WTC11 (cell line): ENCODE data around the gene SPOCK1. TPM values are rescaled to one million over a fixed set of nuclear protein-coding genes. Genes with fewer than 3 reads are reported as not detected.

Source experiments
- ATAC-seq: fragments of 200-7000 bp; cut with Tn5 transposase; 2 replicates; pipeline ENCODE4 v1.10.0; 2021; ENCODE audit warnings: mild to moderate bottlenecking, moderate library complexity
- CTCF ChIA-PET: fragments of 300-600 bp; sonication (Branson Sonifier 250); formaldehyde crosslinking; loops from one replicate; lab custom pipeline; 2021; ENCODE audit warnings: antibody characterized with exemption; lab: Charles Lee
- POLR2A ChIA-PET: fragments of 350-600 bp; sonication (Branson Sonifier 250); formaldehyde crosslinking; loops from one replicate; lab custom pipeline; 2021; ENCODE audit warnings: antibody characterized with exemption; lab: Charles Lee
- DNase-seq: peaks from one replicate; pipeline ENCODE4 v3.0.0; 2021; ENCODE audit warnings: low spot score
- H3K27ac Mint-ChIP-seq: 2 replicates; pipeline ENCODE4 v1.8.0; 2021; ENCODE audit warnings: mixed read lengths
- H3K27me3 Mint-ChIP-seq: 2 replicates; pipeline ENCODE4 v1.8.0; 2021; ENCODE audit warnings: low read depth, mild to moderate bottlenecking, moderate library complexity, mixed read lengths
- H3K36me3 Mint-ChIP-seq: 2 replicates; pipeline ENCODE4 v1.8.0; 2021; ENCODE audit warnings: mixed read lengths
- H3K4me1 Mint-ChIP-seq: 2 replicates; pipeline ENCODE4 v1.8.0; 2022; ENCODE audit warnings: mixed read lengths
- H3K4me3 Mint-ChIP-seq: 2 replicates; pipeline ENCODE4 v1.8.0; 2021; ENCODE audit warnings: mild to moderate bottlenecking, moderate library complexity, mixed read lengths
- H3K9me3 Mint-ChIP-seq: 2 replicates; pipeline ENCODE4 v1.8.0; 2021; ENCODE audit warnings: mixed read lengths
- CREM ChIP-seq: sonication (generic); formaldehyde crosslinking; IDR thresholded peaks from 2 replicates; pipeline ENCODE4 v1.8.1; 2022; ENCODE audit warnings: mild to moderate bottlenecking, missing genetic modification reagents, moderate library complexity
- ESRRA ChIP-seq: sonication (generic); formaldehyde crosslinking; IDR thresholded peaks from 2 replicates; pipeline ENCODE4 v1.8.1; 2022; ENCODE audit warnings: mild to moderate bottlenecking, missing genetic modification reagents, borderline replicate concordance
- GABPB1 ChIP-seq: sonication (generic); formaldehyde crosslinking; IDR thresholded peaks from 2 replicates; pipeline ENCODE4 v1.8.1; 2023; ENCODE audit warnings: mild to moderate bottlenecking, missing genetic modification reagents
- IRF2 ChIP-seq: sonication (generic); formaldehyde crosslinking; IDR thresholded peaks from 2 replicates; pipeline ENCODE4 v1.8.0; 2022; ENCODE audit warnings: low read depth, missing genetic modification reagents, borderline replicate concordance
- KAT7 ChIP-seq: sonication (generic); formaldehyde crosslinking; IDR thresholded peaks from 2 replicates; pipeline ENCODE4 v1.8.1; 2023; ENCODE audit warnings: missing genetic modification reagents, mild to moderate bottlenecking, borderline replicate concordance
- MXD4 ChIP-seq: fragments of 250-450 bp; sonication (Bioruptor Pico); IDR thresholded peaks from 2 replicates; pipeline ENCODE4 v1.8.0; 2021; ENCODE audit warnings: mild to moderate bottlenecking, moderate library complexity, borderline replicate concordance
- NFE2L1 ChIP-seq: sonication (generic); formaldehyde crosslinking; IDR thresholded peaks from 2 replicates; pipeline ENCODE4 v1.8.1; 2023; ENCODE audit warnings: missing genetic modification reagents
- SMAD3 ChIP-seq: sonication (generic); formaldehyde crosslinking; IDR thresholded peaks from 2 replicates; pipeline ENCODE4 v1.8.0; 2022; ENCODE audit warnings: missing genetic modification reagents, mild to moderate bottlenecking, borderline replicate concordance
- TP53 ChIP-seq: sonication (generic); formaldehyde crosslinking; IDR thresholded peaks from 2 replicates; pipeline ENCODE4 v1.8.1; 2023; ENCODE audit warnings: mild to moderate bottlenecking, missing genetic modification reagents
- ZNF423 ChIP-seq: fragments of 250-450 bp; sonication (Bioruptor Pico); IDR thresholded peaks from 2 replicates; pipeline ENCODE4 v2.1.2; 2022; ENCODE audit warnings: mild to moderate bottlenecking, moderate library complexity
- total RNA-seq: library from RNA; stranded (reverse); gene quantifications from 3 replicates; pipeline ENCODE4 v1.2.3, GENCODE V29; 2021
- TF ChIP-seq, protein P1 (sequence below): sonication (generic); formaldehyde crosslinking; IDR thresholded peaks from 2 replicates; pipeline ENCODE4 v1.8.0; 2022; ENCODE audit warnings: missing genetic modification reagents
- TF ChIP-seq, protein P2 (sequence below): fragments of 250-450 bp; sonication (Bioruptor Pico); IDR thresholded peaks from 2 replicates; pipeline ENCODE4 v1.8.0; 2021; ENCODE audit warnings: mild to moderate bottlenecking
- TF ChIP-seq, protein P3 (sequence below): sonication (generic); formaldehyde crosslinking; IDR thresholded peaks from 2 replicates; pipeline ENCODE4 v1.8.1; 2022; ENCODE audit warnings: mild to moderate bottlenecking, moderate library complexity, missing genetic modification reagents
- TF ChIP-seq, protein P4 (sequence below): sonication (generic); formaldehyde crosslinking; IDR thresholded peaks from 2 replicates; pipeline ENCODE4 v1.8.1; 2023; ENCODE audit warnings: mild to moderate bottlenecking, moderate library complexity, missing genetic modification reagents
- TF ChIP-seq, protein P5 (sequence below): fragments of 200-600 bp; IDR thresholded peaks from 2 replicates; pipeline ENCODE4 v1.8.0; 2022; ENCODE audit warnings: antibody characterized with exemption
- TF ChIP-seq, protein P6 (sequence below): sonication (generic); formaldehyde crosslinking; IDR thresholded peaks from 2 replicates; pipeline ENCODE4 v1.8.1; 2022; ENCODE audit warnings: missing genetic modification reagents, borderline replicate concordance

Gene SPOCK1
- total RNA-seq, 1 experiment from 2014 or later: 15.2 TPM

DNA sequence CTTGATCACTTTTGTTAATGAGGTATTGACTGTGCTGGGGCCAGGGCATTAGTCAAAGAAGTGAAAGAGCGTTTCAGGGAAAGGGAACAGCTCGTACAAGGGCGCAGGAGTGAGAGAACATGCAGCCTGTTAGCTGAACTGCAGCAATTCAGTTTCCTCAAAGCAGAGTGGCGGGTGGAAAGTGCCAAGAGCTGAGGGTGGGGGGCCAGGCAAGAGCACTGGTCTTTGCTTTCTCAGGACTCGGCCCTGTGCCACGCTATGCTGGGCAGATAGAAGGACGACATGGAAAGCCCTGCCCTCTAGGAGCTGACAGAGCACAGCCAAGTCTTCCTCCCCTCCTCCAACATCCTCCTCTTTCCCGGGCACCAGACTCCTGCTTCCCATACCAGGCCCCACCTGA lies 304.8 kb downstream of the SPOCK1 start (continued):
- TF ChIP-seq, protein P1, sequence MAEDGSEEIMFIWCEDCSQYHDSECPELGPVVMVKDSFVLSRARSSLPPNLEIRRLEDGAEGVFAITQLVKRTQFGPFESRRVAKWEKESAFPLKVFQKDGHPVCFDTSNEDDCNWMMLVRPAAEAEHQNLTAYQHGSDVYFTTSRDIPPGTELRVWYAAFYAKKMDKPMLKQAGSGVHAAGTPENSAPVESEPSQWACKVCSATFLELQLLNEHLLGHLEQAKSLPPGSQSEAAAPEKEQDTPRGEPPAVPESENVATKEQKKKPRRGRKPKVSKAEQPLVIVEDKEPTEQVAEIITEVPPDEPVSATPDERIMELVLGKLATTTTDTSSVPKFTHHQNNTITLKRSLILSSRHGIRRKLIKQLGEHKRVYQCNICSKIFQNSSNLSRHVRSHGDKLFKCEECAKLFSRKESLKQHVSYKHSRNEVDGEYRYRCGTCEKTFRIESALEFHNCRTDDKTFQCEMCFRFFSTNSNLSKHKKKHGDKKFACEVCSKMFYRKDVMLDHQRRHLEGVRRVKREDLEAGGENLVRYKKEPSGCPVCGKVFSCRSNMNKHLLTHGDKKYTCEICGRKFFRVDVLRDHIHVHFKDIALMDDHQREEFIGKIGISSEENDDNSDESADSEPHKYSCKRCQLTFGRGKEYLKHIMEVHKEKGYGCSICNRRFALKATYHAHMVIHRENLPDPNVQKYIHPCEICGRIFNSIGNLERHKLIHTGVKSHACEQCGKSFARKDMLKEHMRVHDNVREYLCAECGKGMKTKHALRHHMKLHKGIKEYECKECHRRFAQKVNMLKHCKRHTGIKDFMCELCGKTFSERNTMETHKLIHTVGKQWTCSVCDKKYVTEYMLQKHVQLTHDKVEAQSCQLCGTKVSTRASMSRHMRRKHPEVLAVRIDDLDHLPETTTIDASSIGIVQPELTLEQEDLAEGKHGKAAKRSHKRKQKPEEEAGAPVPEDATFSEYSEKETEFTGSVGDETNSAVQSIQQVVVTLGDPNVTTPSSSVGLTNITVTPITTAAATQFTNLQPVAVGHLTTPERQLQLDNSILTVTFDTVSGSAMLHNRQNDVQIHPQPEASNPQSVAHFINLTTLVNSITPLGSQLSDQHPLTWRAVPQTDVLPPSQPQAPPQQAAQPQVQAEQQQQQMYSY: no peak
- TF ChIP-seq ZNF423 (CRISPR knock-in tag) (no peak), IRF2 (CRISPR knock-in tag) (no peak), GABPB1 (no peak)
- TF ChIP-seq, protein P2, sequence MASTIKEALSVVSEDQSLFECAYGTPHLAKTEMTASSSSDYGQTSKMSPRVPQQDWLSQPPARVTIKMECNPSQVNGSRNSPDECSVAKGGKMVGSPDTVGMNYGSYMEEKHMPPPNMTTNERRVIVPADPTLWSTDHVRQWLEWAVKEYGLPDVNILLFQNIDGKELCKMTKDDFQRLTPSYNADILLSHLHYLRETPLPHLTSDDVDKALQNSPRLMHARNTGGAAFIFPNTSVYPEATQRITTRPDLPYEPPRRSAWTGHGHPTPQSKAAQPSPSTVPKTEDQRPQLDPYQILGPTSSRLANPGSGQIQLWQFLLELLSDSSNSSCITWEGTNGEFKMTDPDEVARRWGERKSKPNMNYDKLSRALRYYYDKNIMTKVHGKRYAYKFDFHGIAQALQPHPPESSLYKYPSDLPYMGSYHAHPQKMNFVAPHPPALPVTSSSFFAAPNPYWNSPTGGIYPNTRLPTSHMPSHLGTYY (CRISPR knock-in tag): no peak
- TF ChIP-seq, protein P3, sequence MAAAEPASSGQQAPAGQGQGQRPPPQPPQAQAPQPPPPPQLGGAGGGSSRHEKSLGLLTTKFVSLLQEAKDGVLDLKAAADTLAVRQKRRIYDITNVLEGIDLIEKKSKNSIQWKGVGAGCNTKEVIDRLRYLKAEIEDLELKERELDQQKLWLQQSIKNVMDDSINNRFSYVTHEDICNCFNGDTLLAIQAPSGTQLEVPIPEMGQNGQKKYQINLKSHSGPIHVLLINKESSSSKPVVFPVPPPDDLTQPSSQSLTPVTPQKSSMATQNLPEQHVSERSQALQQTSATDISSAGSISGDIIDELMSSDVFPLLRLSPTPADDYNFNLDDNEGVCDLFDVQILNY (CRISPR knock-in tag): no peak
- TF ChIP-seq, protein P4, sequence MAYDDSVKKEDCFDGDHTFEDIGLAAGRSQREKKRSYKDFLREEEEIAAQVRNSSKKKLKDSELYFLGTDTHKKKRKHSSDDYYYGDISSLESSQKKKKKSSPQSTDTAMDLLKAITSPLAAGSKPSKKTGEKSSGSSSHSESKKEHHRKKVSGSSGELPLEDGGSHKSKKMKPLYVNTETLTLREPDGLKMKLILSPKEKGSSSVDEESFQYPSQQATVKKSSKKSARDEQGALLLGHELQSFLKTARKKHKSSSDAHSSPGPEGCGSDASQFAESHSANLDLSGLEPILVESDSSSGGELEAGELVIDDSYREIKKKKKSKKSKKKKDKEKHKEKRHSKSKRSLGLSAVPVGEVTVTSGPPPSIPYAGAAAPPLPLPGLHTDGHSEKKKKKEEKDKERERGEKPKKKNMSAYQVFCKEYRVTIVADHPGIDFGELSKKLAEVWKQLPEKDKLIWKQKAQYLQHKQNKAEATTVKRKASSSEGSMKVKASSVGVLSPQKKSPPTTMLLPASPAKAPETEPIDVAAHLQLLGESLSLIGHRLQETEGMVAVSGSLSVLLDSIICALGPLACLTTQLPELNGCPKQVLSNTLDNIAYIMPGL (CRISPR knock-in tag): no peak

DNA sequence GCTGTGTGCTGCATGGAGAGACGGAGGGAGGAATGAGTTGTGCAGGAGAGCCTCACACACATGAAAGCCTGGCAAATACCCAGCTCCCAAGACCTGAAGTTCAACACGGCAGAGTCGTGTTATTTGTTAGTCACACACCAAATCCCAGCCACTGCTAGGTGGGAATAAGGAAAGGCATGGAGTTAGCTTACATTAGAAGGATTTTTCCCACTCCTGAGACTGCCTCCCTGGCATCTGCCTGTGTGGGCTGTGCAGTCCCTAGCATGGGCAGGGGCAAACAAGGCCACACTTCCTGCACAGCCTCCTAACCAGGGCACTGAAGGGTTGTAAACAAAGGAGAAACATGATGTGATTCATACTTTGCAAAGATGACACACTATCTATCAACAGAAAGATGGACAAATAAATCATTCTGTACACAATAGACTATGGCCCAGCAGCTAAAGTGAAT lies 306.8 kb downstream of the SPOCK1 start:
- H3K27ac Mint-ChIP-seq: no peak overlapping the region
- DNase-seq (no peak), ATAC-seq (no peak)
- no peaks in the 10 kb centered on the region for H3K4me1 Mint-ChIP-seq
- no peaks in the 10 kb centered on the region for H3K27me3 Mint-ChIP-seq
- no peaks in the 10 kb centered on the region for H3K36me3 Mint-ChIP-seq
- no peaks in the 10 kb centered on the region for H3K9me3 Mint-ChIP-seq
- CTCF ChIA-PET: interaction anchor here (0.6 kb wide), 1 partner anchor 138 kb away, joined by 3 read pairs; no protein-coding TSS in a partner anchor
- POLR2A ChIA-PET: no interaction called here
- no peak overlapping the region for H3K4me3 Mint-ChIP-seq
- TF ChIP-seq TP53 (CRISPR knock-in tag): no peak
- no peak for TF ChIP-seq KAT7 (CRISPR knock-in tag)
- TF ChIP-seq SMAD3: no peak
- TF ChIP-seq MXD4 (CRISPR knock-in tag): no peak
- TF ChIP-seq, protein P5, sequence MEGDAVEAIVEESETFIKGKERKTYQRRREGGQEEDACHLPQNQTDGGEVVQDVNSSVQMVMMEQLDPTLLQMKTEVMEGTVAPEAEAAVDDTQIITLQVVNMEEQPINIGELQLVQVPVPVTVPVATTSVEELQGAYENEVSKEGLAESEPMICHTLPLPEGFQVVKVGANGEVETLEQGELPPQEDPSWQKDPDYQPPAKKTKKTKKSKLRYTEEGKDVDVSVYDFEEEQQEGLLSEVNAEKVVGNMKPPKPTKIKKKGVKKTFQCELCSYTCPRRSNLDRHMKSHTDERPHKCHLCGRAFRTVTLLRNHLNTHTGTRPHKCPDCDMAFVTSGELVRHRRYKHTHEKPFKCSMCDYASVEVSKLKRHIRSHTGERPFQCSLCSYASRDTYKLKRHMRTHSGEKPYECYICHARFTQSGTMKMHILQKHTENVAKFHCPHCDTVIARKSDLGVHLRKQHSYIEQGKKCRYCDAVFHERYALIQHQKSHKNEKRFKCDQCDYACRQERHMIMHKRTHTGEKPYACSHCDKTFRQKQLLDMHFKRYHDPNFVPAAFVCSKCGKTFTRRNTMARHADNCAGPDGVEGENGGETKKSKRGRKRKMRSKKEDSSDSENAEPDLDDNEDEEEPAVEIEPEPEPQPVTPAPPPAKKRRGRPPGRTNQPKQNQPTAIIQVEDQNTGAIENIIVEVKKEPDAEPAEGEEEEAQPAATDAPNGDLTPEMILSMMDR: no peak
- no peak for TF ChIP-seq CREM (CRISPR knock-in tag)
- no peak for TF ChIP-seq ESRRA (CRISPR knock-in tag)
- TF ChIP-seq NFE2L1 (CRISPR knock-in tag): no peak
- TF ChIP-seq, protein P6, sequence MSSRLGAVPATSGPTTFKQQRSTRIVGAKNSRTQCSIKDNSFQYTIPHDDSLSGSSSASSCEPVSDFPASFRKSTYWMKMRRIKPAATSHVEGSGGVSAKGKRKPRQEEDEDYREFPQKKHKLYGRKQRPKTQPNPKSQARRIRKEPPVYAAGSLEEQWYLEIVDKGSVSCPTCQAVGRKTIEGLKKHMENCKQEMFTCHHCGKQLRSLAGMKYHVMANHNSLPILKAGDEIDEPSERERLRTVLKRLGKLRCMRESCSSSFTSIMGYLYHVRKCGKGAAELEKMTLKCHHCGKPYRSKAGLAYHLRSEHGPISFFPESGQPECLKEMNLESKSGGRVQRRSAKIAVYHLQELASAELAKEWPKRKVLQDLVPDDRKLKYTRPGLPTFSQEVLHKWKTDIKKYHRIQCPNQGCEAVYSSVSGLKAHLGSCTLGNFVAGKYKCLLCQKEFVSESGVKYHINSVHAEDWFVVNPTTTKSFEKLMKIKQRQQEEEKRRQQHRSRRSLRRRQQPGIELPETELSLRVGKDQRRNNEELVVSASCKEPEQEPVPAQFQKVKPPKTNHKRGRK (CRISPR knock-in tag): no peak
